HG02623 (cell line): ENCODE results near the gene IPMK.
"Not testable (repeated sequence)": the region's sequence is repeated elsewhere in the genome, so short reads cannot be mapped to it uniquely, and the experiment has no call there.

ENCODE experiments used
- ATAC-seq: cut with Tn5 transposase; IDR thresholded peaks from one replicate; pipeline ENCODE4 v1.9.1; 2021; ENCODE audit warnings: moderate library complexity; ENCODE audit not compliant: unreplicated experiment

Gene IPMK

GRCh38 chr10:58229856-58230255 lies 37.8 kb downstream of the IPMK start:
- not testable (repeated sequence) for ATAC-seq

DNA sequence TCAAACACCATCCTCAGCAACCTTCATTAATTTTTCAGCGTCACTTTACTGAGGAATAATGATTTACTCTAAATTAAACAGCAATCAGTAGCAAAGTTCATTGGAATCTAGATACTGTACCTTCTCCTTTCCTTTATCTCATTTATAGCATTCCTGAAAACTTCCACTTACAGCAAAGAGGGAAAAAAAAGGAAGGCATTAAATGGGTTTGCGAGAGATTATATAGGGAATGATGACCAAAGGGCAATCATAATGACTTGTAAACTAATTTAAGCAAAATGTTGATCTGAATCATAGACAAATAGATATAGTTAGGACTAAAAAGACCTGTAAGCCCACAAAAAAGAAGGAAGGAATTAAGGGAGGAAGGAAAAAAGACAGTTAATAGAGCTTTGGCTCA lies 42.0 kb downstream of the IPMK start:
- no peak for ATAC-seq

DNA sequence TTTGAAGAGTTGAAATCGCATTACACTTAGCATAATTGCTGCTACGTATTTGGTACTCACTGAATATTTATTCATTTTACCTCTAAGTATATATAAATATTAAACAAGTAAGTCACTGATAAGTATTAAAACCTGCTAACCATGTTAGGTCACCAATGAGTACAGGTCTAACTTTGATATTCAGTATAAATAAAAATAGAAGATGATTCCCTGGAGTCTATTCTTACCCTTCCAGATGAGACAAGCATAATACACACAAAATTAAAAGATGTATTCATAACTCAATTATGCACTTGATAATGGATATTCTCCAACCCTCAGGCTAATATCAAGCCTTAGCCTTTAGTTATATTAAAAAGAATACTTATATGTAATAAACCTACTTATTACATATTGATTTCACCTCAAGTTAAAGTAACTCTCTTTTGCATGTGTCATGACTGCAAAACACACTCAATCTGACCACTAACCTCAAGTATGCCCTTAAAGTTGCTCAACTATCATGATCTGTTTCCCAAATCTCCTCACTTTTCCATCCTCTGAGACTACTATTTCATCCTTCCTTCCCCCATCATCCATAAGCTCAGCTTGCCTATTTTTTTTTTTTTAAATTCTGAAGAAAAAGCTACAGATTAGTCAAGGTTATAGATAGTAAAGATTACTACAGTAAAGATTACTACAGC lies 46.8 kb downstream of the IPMK start:
- no peak for ATAC-seq

GRCh38 chr10:58219875-58220274 lies 47.8 kb downstream of the IPMK start:
- ATAC-seq = no peak

- ATAC-seq = no peak
These were observed 50.1 kb downstream of the IPMK start for GRCh38 chr10:58217612-58218011.

DNA sequence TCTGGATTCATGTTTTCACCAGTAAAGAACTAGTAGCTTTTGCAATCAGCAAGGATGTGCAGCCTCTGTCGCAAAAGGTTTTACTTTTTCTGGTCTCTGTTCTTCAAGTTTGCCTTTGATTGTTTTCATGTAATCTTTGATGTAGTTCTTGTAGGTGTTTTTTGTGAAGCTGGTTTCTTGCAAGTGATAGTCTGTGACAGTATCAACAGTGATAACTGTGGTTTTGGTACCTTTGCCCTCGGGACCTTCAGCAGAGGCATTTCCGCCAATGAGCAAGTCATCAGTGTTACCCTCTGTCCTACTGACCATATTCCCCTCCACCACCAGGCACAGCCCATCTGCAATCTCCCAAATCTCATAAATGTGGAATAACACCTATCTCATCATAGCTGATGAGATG lies 55.1 kb downstream of the IPMK start:
- ATAC-seq = no peak

GRCh38 chr10:58210160-58210559 lies 57.5 kb downstream of the IPMK start:
- no peak for ATAC-seq

GRCh38 chr10:58209669-58210068 lies 58.0 kb downstream of the IPMK start:
- no peak for ATAC-seq

DNA sequence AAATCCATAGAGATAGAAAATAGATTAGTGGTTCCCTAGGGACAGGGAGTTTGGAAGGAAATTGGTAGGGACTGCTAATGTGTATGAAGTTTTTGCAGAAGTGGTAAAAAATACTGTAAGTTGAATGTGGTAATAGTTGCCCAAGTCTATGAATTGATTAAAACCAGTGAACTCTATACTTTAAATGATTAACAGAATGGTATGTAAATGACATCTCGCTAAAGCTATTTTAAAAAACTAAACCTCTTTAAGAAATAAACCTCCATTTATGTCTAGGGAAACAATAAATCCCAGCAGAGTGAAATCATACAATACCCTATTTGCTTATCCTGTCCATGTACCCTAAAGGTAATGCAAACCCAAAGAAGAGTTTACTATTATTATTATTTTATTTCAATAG lies 61.4 kb downstream of the IPMK start:
- ATAC-seq = no peak

DNA sequence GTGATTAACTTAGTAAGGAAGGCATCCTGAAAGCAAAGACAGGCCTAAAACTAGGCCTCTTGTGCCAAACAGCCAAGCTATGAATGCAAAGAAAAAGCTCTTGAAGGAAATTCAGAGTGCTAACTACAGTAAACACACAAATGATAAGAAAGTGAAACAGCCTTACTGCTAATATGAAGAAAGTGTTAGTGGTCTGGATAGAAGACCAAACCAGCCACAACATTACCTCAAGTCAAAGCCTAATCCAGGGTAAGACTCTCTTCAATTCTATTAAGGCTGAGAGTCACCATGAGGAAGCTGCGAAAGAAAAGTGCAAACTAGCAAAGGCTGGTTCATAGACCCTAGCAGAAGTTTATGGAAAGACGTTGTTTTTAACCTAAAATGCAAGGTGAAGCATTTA lies 66.0 kb downstream of the IPMK start:
- peak; percentile 74 for ATAC-seq

- no peak for ATAC-seq
These were observed 78.4 kb downstream of the IPMK start for GRCh38 chr10:58189269-58189668.

- ATAC-seq = no peak
These were observed 83.5 kb downstream of the IPMK start for GRCh38 chr10:58184120-58184670.

DNA sequence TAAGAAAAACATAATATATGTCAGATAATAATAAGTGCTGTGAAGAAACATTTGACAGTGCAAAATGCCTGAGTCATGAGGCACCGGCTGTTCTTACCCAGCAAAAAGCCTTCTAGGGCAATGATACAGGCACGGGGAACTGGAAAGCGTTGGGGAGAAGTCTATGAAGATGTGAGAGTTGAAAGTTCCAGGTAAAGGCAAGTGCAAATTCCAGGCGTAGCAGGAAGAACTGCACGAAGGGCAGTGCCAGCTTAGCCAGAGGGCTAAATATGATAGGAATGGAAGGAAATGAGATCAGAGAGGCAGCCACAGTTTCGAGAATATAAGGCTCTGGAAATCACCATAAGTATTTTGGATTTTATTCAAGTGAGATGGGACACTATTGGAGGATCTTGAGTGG lies 87.0 kb downstream of the IPMK start:
- no peak for ATAC-seq

DNA sequence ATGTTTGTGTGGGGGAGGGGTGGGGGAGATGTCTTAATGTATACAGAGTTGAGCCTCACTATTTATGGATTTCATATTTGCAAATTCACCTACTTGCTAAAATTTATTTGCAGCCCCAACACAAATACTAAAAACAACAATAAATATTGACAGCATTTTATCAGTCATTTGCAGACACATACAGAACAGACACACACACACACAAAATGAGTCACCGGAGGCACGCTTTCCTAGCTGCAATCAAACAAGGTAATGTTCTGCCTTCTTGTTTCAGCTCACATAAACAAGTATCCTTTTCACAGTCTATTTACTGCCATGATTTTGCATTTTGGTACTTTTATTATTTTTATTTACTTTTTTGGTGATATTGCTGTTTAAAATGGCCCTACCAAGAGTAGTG lies 88.5 kb downstream of the IPMK start:
- ATAC-seq = no peak

GRCh38 chr10:58178811-58179210 lies 88.9 kb downstream of the IPMK start:
- no peak for ATAC-seq

GRCh38 chr10:58177362-58177947 lies 90.2 kb downstream of the IPMK start:
- no peak for ATAC-seq

- ATAC-seq = no peak
These were observed 91.4 kb downstream of the IPMK start for GRCh38 chr10:58175990-58176900.

DNA sequence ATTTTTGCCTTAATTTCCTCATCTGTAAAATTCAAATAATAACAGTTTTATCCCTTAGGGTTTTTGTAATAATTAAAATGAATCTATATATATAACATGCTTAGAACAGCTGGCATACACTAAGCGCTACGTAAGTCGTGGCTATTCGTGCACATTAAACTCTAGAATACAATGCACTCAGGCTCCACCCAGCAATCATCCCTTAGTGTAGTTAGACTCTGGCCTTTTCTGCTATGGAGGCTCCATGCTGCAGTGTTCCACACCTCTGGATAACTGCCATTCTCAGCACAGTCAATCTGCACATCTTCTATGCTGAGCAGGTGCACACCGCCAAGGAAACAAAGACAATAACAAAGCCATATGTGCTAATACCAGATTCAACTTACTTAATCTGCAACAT lies 92.9 kb downstream of the IPMK start:
- no peak for ATAC-seq

- ATAC-seq = no peak
These were observed 94.3 kb downstream of the IPMK start for GRCh38 chr10:58173391-58173790.

DNA sequence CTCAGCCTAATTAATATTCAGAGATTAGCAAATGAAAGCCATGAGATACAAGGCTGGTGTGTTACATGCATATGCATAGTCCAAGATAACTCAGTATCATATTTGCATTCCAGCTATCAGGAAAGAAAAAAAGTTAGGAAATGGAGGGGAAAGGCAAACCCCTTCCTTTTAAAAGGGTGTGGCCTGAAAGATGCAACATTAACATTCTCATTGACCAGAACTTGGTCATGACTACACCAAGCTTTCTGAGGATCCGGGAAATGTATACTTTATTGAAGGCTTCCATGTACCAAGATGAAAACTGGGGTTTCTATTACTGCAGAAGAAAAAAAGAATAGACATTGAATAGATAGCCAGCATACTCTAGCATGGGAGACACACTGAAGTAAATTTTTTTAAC lies 96.5 kb downstream of the IPMK start:
- ATAC-seq = no peak

DNA sequence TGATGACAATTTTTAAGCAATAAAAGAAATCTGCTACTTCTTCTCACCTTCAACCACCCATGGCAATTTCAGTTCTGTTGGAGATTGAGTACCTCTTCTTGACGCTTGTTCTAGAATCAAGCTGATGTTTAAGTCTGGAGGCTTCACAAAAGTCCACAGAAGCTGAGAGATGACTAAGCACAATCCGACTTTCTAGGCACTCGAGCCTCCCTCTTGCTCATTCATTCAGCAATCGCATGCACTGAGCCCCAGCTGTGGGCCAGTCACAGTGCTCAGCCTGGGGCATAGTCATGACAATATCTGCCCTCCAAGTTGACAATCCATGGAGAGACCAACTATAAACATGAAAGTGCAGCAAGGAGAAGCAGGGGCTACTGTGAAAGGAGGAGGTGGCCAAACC lies 103.2 kb downstream of the IPMK start:
- no peak for ATAC-seq

GRCh38 chr10:58158806-58159205 lies 108.9 kb downstream of the IPMK start:
- ATAC-seq = no peak
